Activated CD4-positive, alpha-beta T cell treated with anti-CD3 and anti-CD28 coated beads for 48 hours (primary cell): Measurements from ENCODE around the gene MAP2K7.

Source experiments
- DNase-seq: peaks from one replicate; pipeline ENCODE4 v3.0.0-alpha.2; 2020

Gene MAP2K7

DNA sequence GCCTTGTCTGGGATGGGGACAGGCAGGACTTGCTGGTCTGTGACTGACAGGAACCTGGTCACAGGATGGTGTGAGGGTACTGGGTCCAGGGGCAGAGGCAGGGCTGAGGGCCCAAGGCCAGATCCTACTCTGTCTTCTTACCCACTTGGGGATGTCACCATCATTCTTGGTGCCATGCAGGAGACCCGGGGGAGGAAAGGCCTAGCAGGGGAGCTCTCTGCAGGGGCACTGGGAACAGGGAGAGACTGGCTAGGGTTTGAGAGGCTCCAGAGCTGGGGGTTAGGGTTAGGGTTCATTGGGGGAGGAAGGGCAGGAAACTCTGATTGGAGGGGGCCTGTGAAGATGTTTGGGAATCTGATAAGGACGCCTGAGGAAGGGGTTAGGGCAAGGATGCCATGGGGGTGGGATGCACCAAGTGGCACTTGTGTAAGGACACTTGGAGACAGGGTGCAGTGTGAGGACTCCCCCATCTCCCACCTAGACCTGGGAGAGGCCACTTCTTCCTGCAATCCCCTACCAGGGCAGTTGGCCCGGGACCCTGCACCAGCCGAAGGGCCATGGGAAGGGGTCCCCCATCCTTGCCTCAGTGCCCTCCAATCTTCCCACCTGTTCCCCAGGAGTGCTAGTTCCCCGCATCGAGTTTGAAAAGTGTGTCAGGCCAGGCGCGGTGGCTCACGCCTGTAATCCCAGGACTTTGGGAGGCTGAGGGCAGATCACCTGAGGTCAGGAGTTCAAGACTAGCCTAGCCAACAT is 36.4 kb upstream of the MAP2K7 start:
- no peak for DNase-seq

DNA sequence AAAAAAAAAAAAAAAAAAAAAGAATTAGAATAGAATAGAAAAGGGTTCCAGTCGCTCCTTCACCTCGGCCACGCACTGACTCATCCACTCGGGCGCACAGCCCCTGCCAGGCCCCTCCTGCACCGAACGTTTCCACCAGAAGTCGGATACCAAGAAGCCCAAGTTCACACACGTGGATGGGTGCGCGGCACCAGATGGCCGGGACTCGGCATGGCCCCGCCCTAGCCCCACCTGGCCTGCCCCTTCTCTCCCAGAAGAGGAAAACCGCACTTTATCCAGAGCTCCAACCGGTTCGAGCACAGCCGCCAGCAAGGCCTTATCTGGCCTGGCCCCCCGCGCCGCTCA is 35.4 kb upstream of the MAP2K7 start:
- DNase-seq: peak; percentile 50

DNA sequence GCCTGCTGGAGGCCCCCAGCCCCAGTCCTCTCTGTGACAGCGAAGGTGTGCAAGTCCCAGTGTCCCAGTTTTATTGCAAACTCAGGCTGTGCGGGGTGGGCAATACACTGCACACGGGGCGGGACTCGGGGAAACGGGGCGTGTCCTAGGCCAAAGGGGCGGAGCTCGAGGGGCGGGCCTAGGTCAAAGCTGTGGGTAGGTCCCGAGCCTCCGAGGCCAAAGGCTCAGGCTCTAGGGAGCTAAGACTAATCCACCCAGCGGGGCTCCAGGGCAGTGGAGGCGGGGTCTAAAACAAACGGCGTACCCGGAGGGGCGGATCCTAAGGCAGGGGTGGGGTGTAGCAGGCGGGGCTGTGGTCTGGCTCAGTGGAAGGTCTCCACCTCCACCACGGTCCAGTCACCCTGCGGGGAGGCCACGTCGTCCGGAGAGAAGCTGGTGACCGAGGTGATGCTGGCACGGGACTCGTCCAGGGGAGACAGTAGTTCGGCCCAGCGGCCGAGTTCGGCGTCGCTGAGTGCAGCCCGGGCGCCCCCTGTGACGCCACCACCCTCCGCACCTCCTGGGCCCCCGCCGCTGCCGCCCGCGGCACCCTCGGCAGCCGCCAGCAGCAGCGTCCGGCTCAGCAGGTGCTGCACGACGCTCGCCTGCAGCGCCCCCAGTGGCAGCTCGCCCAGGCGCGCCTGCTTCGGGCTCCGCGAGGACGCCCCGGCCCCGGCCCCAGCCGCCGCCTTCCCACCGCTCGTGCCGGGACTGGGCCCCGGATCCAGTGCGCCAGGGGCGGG is 34.8 kb upstream of the MAP2K7 start:
- peak; percentile 86 for DNase-seq

DNA sequence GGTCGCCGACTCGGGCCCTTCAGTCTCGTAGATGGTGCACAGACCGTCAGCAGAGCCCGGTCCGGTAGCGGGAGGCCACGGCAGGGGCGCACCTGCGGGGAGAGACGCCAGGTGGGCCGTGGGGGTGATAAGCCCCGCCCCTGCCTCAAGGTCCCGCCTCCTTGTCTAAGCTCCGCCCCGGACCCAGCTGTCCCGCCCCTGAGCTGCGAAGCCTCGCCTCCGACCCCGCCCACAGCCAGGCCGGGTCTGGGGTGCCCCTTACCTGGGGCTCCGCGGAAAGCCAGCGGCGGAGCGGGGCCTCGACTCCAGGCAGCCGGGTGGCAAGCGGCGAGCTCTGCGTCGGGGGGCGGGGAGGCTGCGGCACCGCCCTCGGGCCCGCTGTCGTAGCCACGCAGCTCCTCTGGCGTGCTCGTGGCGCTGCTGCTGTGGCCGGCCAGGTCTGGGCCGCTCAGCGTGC is 34.2 kb upstream of the MAP2K7 start:
- DNase-seq: peak; percentile 87

DNA sequence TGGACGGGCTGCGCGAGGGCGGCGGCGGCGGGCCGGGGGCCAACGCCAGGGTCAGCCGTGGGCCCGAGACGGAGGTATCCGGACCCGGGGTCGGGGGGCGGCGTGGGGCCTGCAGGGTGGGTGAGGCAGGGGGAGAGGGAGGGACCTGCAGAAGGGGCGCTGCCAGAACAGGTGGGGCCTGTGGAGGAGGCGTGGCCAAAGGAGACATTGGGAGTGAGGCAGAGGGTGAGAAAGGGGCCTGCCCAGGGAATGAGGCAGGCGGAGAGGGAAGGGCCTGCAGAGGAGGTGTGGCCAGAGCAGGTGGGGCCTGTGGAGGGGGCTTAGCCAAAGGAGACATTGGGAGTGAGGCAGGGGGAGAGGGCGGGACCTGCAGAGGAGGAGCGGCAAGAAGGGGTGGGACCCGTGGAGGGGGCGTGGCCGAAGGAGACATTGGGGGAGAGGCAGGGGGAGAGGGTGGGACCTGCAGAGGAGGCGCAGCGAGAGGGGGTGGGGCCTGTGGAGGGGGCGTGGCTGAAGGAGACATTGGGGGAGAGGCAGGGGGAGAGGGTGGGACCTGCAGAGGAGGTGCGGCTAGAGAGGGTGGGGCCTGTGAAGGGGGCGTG is 33.7 kb upstream of the MAP2K7 start:
- DNase-seq: peak; percentile 78

DNA sequence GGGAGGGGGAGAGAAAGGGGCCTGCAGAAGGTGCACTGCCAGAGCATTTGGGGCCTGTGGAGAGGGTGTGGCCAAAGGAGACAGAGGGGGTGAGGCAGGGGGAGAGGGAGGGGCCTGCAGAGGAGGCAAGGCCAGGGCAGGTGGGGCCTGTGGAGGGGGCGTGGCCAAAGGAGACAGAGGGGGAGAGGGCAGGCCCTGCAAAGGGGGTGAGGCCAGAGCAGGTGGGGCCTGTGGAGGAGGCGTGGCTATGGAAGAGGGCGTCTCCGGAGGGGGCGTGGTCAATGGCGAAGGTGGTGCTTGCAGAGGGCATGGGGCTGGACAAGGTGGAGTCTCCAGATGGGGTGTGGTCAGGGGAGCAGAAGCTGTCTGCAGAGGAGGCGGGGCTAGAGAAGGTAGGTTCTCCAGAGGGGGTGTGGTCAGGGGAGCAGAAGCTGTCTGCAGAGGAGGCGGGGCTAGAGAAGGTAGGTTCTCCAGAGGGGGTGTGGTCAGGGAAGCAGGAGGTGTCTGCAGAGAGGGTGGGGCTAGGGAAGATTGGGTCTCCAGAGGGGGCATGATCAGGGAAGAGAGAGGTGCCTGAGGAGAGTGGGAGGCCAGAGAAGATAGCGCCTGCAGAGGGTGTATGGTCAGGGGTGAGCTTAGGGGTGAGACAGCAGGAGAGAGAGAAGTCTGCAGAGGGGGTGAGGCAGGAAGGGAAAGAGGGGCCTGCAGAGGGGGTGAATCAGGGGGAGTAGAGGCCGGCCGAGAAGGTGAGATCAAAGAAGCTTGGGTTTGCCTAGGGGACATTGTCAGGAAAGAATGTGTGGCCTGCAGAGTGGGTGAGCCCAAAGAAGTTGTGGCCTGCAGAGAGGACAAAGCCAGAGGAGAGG is 32.9 kb upstream of the MAP2K7 start:
- peak; percentile 86 for DNase-seq

DNA sequence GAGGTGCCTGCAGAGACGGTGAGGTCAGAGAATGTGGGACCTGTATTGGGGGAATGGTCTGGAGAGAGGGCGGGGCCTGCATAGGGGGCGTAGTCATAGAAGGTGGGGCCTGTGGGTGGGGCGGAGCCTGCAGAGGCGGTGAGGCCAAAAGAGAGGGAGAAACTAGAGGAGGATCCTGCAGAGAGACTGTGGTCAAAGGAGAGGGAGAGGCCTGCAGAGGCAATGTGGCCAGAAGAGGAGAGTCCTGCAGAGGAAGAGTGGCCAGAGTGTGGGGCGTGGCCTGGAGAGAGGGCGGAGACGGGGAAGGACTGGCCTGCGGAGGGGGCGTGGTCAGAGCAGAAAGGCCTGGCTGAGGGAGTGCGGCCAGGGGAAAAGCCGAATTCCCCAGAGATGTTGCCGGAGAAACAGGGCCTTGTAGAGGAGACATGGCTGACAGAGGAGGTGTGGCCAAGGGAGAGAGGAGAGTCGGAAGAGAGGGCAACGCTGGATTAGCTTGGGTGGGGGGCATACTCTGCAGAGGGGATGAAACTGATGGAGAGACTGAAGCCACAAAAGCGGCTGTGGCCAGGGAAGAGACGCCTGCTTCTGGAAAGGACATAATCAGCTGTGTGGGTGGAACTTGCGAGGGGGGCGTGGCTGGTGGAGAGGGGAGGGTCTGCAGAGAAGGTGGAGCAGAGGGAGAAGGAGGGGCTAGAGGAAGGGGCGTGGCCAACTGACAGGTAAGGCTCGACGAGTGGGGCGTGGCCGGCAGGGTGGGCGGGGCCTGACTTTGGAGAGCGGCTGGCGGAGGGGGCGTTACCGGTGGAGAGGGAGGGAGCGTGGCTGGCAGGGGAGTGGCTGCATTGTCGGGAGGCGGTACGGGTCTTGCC is 32.0 kb upstream of the MAP2K7 start:
- DNase-seq: peak; percentile 97

DNA sequence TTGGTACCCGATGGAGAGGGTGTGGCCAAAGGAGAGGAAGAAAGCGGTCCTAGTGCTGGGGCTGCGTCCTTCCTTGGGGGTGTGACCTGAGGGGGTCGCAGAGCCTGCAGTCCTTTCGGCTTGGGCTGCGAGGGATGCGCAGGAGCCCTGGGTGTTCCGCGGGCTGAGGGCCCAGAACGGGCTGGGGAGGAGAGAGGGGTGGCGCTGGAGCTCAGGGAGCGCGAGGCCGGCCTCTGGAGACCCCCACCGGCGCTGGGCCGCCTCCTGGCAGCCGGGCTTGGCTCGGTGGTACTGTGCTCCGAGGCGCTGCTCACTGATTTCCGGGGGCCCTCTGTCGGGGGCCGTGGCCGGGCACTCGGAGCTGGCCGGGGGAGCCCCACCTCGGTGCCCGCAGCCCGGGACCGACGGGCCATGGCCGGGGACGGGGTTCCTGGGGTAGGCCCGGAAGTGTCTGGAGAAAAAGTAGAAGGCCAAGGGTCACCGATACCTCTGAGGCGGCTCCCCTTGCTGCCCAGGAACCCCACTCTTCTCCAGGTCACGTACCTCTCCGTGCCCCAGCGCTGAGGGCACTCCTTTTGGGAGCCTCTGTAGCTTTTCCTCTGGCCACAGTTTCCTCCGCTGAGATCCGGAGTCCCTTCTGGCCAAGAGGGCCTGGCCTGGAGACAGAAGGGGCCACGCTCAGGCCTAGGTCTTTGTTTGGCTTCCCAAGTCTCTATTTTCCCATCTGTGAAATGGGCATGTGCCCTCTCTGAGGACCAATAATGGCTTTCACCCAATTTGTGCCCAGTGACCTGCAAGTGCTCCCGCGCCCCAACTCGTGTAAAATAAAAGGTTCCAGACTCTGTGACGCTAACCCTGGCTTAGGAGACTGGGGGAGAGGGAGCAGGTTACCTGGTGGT is 31.1 kb upstream of the MAP2K7 start:
- DNase-seq: no peak

DNA sequence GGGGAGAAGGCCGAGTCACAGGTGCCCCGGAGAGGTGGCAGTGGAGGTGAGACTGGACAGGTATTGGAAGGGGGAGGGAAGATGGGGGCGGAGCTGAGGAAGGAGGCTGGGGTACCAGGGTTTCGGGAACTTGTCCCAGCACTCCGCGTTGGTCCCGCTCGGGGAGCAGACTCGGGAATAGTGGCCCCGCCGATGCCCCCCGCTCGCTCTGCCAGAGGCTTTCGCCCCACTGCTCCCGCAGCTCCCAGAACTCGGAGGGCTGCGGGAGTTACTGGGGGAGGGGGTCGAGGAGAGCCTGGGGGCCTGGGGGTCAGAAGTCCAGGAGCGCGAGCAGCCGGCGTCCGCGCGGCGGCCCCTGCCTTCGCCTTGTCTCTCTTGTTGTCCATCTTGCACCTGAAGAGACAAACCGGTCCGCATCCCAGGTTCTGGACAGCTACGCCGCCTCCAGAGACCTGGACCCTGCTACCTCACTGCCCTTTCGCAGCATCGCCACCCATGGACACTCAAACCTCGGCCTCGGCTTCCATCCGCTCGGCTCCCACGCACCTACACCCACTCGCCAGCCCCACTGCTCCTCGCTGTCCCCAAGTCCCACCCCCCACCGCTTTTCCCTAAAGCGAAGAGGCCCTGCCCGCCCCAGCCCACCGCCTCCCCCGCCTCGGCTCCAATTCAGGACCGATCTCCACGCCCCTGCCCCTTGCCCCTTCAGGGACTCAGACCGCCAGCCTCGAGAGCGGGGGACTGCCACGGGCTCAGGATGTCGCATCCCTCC is 30.2 kb upstream of the MAP2K7 start:
- DNase-seq: no peak

DNA sequence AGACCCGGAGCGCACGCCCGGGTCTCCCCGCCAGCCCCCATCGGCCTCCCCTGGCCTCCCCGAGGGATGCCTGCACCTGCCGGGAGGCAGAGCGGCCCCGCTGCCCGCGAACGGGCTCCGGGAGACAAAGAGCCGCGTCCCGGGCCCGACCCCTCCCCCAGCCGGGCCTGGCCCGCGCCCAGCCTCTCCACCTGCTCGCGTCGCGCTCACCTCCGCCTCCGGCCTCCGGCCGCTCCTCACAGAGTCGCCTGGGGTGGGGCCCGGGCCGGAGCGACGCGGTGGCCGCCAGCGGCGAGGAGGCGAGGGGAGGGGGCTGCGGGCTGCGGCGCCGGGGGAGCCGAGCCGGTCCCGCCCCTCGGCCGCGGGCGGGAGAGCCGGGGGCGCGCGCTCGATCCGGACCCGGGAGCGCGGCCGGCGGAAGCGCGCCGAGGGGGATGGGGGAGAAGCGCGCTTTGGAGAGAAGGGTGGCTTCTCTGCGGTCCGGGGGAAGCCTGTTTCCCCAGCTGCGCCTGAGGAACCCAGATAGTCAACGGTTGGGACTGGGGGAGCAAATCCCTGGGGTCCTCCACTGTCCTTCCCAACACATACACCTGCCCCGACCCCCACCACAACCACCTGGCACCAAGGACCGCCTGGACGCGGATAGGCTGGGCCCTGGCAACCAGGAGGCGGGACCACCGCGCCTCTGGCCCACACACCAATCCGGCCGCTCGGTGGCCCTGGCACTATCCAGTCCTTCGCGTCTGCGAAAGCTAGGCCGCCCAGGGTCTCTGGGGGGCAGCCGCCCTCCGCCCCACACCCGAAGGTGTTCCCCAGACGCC is 29.4 kb upstream of the MAP2K7 start, which contains the start of gene PRR36:
Gene PRR36, minus strand, starts transcription at position 315 of the 821 bp plus-strand sequence. CDS start 701 bp downstream, outside the sequence.
- DNase-seq: peak; percentile 46

DNA sequence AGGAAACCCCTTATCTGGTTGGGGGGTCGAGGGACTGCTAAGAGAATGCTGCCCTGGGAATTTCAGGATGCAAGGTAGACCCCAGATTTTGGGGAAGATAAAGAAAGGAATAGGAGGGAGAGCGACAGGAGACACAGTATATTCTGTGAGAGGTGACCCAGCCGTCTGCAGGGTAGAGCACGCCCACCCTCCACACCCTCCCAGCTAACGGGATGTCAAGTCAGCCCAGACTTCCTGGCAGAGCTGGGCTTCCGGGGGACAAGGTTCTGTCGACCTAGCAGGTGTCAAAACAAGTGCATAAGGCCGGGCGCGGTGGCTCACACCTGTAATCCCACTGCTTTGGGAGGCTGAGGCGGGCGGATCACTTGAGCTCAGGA is 28.8 kb upstream of the MAP2K7 start:
- no peak for DNase-seq

DNA sequence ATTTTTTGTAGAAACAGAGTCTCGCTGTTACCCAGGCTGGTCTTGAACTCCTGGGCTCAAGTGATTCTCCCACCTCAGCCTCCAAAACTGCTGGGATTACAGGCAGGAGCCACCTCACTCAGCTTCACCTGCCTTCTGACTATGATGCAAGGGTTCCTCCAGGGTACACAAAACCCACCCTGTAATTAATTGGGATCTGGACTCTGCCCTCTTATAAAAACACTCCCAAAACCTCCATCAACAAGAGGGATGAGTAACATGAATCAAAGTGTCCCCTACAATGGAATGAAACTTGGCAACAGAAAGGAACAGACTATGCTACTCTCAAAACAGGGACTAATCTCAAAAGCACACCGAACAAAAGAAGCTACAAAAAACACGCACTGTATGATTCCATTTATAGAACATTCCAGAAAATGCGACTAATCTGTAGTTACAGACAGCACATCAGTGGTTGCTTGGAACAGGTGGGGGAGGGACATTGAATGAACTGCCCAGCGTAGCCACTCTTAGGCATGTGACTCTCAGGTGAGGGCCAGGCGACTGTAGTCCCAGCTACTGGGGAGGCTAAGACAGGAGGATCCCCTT is 26.3 kb upstream of the MAP2K7 start:
- DNase-seq: no peak

DNA sequence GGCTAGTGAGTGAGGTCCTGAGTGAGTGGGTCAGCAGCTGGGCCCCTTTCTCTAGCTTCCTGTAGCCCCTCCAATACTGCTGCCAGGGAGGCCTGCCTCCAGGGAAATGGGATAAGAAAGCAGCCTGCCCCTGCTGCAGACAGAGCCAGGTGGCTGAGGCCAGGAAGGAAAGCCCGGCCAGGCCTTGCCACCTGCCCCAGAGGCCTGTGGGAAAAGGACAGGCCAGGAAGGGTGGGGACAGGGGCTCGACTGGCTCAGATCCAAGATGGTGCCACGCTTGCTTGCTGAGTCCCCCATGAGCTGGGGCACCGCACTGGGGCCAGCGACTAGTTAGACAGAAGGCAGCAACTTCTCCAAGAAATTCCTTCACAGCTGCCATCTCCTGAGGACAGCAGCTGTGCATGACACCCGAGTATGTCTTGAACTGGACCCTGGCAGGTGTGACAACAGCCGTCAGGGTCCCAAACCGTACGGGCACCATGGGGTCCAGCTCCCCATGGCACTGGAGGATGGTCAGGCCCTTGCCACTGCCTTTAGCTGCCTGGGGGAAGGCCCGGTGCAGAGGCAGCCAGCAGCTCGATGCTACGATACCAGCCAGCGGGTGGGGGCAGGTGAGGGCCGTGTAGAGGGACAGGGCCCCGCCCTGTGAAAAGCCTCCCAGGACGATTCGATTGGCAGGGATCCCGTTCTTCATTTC is 24.4 kb upstream of the MAP2K7 start:
- DNase-seq: no peak

DNA sequence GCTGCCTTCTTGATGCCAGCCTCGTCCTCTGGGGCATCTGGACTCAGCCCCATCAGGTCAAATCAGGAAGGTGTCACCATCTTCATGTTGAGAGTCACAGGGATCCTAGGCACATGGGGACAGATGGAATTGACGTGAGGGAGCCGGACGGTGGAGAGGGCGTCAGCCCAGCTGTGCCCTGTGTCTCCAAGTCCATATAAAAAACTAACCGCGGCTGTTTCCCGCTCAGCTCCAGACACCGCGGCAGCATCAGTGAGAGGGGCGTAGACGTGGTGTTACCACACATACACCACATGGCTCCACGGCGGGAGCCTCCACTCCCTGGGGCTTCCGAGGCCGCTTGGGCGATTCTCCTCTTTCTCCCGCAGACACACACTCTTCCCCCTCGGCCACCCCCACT is 23.8 kb upstream of the MAP2K7 start:
- DNase-seq: peak; percentile 17

DNA sequence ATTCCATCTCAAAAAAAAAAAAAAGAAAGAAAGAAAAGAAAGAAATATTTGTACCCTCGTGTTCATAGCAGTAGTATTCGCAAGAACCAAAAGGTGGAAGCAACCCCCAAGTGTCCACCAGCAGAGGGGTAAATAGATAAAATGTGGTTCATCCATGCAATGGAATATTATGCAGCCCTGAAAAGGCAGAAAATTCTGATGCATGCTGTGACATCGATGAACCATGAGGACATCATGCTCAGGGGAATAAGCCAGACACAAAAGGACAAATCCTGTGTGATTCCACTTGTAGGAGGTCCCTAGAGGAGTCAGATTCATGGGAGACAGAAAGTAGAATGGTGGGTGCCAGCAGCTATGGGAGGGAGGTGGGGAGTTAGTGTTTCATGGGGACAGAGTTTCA is 21.8 kb upstream of the MAP2K7 start:
- DNase-seq: no peak

DNA sequence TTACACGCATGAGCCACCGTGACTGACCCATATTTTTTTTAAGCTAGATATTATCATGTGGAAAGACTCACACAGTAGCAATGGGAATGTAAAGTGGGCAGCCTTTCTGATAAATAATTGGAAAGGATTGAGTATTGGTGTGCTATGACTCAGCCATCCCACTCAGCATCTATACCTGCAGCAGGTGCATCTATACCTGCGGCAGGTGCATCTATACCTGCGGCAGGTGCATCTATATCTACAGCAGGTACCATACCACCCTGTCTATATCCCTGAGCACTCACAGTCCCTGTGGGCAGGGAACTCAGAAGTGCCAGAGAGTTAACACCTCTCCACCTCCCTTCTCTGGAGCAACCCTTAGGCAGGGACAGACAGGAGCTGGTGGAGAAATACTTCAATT is 20.6 kb upstream of the MAP2K7 start:
- no peak for DNase-seq

DNA sequence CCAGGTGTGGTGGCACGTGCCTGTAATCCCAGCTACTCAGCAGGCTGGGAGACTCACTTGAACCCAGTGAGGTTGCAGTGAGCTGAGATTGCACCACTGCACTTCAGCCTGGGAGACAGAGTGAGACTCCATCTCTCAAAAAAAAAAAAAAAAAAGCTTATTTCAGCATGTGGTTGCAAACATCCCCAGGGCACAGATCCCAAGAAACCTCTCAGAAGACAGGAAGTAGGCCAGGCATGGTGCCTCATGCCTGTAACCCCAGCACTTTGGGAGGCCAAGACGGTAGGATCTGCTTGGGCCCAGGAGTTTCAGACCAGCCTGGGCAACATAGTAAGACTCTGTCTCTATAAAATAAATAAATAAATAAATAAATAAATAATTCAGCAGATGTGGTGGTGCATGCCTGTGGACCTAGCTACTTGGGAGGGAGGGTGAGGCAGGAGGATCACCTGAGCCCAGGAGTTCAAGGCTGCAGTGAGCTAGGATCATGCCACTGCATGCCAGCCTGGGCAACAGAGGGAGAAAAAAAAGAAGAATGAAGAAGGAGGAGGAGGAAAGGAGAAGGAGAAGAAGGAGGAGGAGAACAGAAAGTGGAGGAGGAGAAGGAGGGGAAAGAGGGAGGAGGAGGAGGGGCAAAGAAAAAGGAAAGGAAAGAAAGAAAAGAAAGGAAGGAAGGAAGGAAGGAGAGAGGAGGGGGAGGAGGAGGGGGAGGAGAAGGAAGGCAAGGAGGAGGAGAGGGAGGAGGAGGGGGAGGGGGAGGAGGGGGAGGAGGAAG is 19.7 kb upstream of the MAP2K7 start:
- no peak for DNase-seq
